Forelimb muscle (tissue), 1 donor: ENCODE measurements around the gene EFNA2. TPM values are rescaled to one million over a fixed set of nuclear protein-coding genes. Genes with fewer than 3 reads are reported as not detected.

Experiments
- DNase-seq: peaks from one replicate; pipeline ENCODE4 v3.0.0-alpha.2; 2013; ENCODE audit warnings: low read depth
- polyA plus RNA-seq: library from polyadenylated mRNA; unstranded; fragments of 120-200 nt; gene quantifications from one replicate; pipeline ENCODE4 v1.2.1, GENCODE V29; 2013; ENCODE audit not compliant: insufficient read length

EFNA2 gene
- polyA plus RNA-seq, 1 donor = 1.1 TPM

- DNase-seq = no peak
These were observed 1.2 kb upstream of the EFNA2 start for GRCh38 chr19:1284293-1284978.

- no peak for DNase-seq
These were observed 515 bp upstream of the EFNA2 start for GRCh38 chr19:1284979-1285736.

DNA sequence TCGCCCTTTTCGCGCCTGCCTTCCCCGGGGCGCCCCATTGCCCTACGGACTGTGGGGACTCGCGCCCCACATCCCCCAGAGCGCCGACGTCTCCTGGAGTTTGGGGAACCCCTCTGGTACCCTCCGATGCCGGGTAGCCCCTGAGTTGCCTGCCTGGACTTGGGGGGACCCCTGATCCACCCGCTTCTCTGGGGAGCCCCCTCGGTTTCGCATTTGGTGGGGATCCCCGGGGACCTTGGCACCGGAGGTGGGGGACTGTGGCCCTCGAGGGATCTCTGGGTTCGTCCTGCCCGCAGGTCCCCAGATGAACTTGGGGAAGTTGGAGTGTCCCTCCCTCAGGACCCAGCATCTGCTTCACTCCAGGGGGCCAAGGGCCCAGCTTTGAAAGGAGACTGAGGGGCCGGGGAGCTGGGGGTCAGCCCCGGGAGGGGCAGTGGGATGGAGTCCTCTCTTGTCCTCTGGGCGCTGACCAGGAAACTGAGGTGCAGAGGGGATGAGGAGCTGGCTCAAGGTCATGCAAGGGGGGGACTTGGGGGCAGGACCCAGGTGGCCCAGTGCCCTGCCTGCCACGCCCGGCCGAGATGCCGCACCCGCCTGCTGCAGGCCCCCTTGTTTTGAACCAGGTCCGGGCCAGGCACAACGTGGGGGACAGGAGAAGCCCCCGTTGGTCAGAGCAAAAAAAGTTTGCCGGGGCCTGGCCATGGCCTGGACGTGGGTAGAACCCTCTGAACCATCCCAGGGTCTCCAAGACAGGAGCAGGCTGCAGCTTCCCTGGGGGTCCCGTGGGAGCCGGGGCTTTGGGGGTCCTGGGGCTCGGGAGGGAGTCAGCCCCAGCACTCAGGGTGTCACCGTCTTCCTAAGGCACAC lies 1.0 kb downstream of the EFNA2 start:
- DNase-seq = no peak

GRCh38 chr19:1287354-1288225 lies 1.9 kb downstream of the EFNA2 start:
- DNase-seq = no peak

GRCh38 chr19:1288226-1288612 lies 2.5 kb downstream of the EFNA2 start:
- DNase-seq = no peak

- DNase-seq = no peak
These were observed 3.4 kb downstream of the EFNA2 start for GRCh38 chr19:1288833-1289685.

GRCh38 chr19:1289686-1290025 lies 4.0 kb downstream of the EFNA2 start:
- no peak for DNase-seq

DNA sequence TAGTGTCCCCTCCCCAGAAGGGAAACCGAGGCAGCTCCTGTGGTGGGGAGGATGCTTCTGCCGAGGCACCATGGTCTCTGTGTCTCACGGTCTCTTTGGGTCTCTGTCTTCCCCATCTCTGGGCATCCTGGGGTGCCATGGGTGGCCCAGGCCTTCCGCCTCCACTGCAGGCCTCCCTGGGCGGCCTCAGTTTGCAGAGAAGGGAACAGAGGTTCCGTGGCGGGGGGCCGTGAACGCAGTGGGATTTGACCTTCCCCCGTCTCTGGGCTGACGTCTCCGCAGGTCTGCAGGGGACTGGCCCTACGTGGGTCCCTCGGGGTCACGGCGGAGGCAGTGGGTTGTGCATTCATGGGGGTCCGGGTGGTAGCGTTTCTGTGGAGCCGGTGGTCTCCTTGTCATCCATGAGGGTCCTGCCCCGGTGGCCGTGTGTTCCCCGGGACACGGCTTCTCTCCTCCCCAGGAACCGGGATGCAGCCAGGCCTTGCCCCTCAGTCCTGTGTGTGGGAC lies 4.6 kb downstream of the EFNA2 start:
- DNase-seq = no peak

DNA sequence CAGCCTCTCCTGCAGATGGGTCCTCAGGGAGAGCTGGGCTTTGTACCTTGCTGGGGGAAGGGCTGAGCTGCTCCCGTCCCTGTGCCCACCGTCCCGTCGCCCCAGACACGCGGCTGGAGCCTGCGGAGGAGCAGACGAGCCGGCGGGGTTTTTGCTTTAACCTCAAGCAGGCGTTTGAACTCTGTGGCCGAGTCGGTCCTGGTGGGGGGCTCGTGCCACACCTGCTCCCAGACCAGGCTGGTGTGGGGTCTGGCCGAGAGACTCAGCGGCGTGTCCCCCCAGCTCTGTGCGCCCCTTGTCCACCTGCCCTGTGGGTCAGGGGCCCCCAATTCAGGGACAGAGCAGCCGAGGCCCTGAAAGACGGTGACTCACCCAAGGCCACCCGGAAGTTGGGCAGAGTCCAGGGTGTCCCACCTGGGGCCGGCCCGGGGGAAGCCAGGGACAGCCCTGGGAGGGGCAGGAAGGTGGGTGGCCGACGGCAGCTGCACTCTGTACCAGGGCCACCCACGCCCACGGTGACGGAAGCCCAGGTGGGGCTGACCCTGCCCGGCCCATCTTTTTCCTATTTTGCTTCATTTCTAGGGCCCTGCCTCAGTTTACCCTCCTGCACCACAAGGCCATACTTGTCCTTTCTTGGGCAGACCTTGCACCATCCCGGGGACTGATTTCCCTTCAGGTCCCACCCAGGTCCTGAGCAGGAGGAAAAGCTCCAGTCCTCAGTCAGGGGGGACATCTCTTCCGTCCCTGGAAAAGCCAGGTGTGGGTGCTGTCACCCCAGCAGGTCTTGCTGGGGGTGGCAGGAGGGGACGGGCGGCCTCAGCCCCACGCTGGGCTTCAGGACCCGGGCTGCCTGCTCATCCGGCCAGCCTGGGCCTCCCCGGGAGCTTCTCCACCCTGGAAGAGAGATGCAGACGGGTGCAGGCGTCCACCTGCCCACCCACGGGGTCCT lies 5.3 kb downstream of the EFNA2 start:
- no peak for DNase-seq

- DNase-seq = no peak
These were observed 6.2 kb downstream of the EFNA2 start for GRCh38 chr19:1291761-1292418.

- DNase-seq = no peak
These were observed 6.9 kb downstream of the EFNA2 start for GRCh38 chr19:1292419-1293151.

- no peak for DNase-seq
These were observed 8.3 kb downstream of the EFNA2 start for GRCh38 chr19:1293782-1294604.

DNA sequence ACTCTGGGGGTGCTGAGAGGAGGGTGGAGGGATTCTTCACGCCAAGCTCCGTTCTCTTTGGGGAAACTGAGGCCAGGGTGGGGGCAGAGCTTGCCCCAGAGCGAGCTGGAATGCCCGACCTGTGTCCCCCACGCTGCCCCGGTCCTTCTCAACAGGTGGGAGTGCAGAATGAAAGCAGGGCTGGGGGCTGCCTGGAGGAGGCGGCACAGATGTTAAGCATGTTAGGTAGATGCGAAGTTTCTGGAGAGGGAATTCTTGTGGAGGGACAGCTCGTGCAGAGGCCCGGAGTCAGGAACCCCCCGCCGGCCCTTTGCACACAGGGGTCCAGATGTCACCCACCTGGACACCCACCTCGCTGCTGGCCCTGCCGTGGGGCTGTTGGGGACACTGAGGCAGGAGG lies 9.0 kb downstream of the EFNA2 start:
- DNase-seq = no peak

GRCh38 chr19:1295169-1296012 lies 9.7 kb downstream of the EFNA2 start:
- DNase-seq = no peak

GRCh38 chr19:1296078-1296477 lies 10.4 kb downstream of the EFNA2 start:
- DNase-seq = no peak
